GM18873 (cell line): ENCODE measurements around the gene PGAM2.

Experiments
- ATAC-seq: cut with Tn5 transposase; IDR thresholded peaks from one replicate; pipeline ENCODE4 v1.9.1; 2021; ENCODE audit warnings: mild to moderate bottlenecking, moderate library complexity, moderate number of reproducible peaks; ENCODE audit not compliant: unreplicated experiment, low FRiP score

PGAM2 gene

DNA sequence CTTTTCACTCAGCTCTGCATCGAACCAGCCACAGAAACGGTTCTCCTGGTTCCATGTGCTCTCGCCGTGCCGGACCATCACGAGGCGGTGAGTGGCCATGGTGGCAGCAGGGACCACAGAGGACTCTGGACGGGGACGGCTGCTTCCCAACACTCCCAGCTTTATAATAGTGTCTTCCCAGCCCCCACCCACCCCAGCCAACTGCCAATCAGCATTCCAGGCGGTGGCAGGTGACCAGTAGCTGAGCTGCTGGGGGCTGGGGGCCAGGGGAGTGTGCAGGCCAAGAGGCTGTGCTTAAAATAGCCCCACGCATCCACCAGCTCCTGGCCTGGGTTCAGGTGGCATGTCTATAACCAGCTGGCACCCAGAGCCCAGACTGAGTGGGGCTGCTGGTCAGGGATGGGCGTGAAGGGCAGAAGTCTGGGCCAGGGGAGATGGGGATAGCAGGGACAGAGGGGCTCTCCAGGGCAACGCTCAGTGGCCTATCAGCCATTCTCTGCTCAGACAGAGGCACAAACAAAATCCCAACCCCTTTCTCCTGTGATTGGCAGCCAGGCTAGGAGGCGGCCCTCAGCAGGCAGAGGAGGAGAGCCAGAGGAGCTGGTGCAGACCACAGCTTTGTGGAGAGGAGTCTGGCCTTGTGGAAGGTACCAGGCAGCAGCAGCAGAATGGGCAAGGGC lies at the start of gene PGAM2:
Gene PGAM2, minus strand, starts transcription at position 137 of the 680 bp plus-strand sequence. Its CDS starts 38 bp downstream, at position 99.
- ATAC-seq, result no peak

DNA sequence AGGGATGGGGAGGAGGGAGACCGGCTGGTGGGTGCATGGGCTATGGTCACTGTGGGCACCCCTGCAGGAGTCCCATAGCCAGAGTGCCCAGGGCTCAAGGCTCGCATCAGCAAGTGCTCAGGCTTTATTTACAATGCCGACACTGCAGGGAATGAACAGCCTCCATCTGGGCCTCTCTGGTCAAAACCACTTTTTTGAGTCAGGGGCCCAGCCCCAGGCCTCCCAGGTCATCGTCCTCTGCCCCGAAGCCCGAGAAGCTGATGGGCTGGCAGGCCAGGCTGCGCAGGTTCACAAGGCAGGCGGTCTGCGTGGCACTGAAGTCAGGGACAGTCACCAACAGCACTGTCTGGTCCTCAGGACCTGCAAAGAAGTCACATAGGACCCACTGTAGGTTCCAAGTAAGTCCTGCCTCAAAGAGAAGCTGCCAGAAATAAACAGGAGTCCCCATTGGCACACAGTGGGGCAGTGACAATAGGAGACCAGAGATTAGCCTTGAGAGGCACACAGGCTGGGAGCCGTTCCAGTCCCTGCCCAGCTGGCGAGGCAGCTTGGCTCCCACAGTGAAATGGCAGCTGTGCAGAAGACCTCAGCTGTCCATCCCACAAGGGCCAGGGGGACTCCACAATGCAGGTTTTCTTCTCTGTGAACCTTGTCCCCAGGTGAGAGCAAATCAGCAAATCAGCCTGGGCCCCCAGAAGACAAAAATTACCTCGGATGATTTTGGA lies 49.4 kb upstream of the PGAM2 start:
- ATAC-seq, result no peak

- ATAC-seq, result no peak
Measured at GRCh38 chr7:44113764-44114354, 48.5 kb upstream of the PGAM2 start.

- no peak for ATAC-seq
Measured at GRCh38 chr7:44112997-44113763, 47.8 kb upstream of the PGAM2 start.

- ATAC-seq, result no peak
Measured at GRCh38 chr7:44112231-44112996, 47.0 kb upstream of the PGAM2 start.

GRCh38 chr7:44111761-44112160 lies 46.4 kb upstream of the PGAM2 start:
- no peak for ATAC-seq

GRCh38 chr7:44110719-44111635 lies 45.6 kb upstream of the PGAM2 start:
- no peak for ATAC-seq

GRCh38 chr7:44109991-44110390 lies 44.6 kb upstream of the PGAM2 start:
- ATAC-seq, result no peak

DNA sequence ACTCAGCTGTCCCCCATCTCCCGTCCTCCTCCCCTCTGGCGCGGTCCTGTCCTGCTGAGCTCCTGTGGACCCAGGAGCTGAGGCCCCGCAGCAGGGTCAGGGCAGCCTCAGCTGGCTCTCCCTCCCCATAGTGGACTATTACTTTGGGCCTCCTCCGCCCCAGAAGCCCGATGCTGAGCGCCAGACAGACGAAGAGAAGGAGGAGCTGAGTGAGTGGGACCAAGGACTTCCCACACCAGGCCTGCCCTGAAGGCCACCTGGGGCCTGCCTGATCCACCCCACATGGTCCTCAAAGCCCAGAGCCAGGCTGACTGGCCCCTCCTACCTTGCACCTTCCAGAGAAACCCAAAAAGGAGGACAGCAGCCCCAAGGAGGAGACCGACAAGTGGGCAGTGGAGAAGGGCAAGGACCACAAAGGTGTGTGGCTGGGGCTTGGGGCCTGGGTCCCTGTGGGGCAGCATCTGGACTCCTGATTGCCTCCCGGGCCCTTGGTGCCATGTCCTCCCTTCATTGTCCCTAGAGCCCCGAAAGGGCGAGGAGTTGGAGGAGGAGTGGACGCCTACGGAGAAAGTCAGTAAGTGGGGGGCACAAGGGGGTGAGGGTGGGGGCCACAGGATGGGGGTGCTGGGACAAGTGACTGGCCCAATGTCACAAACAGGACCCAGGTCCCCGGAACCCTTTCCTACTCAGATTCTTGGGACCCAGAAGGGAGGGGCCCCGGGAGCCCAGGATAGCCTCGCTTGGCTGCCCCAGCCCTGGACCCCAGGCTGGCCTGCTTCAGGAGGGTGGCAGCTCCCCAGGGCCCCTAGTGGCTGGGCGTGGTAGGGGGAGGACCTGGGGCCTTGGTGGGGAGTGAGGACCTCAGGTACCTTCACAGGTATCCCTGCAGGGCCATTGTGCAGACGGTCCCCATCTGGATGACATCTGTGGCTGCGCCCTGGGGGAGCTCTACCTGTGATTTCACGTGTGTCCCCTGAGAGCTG lies 43.7 kb upstream of the PGAM2 start:
- no peak for ATAC-seq

DNA sequence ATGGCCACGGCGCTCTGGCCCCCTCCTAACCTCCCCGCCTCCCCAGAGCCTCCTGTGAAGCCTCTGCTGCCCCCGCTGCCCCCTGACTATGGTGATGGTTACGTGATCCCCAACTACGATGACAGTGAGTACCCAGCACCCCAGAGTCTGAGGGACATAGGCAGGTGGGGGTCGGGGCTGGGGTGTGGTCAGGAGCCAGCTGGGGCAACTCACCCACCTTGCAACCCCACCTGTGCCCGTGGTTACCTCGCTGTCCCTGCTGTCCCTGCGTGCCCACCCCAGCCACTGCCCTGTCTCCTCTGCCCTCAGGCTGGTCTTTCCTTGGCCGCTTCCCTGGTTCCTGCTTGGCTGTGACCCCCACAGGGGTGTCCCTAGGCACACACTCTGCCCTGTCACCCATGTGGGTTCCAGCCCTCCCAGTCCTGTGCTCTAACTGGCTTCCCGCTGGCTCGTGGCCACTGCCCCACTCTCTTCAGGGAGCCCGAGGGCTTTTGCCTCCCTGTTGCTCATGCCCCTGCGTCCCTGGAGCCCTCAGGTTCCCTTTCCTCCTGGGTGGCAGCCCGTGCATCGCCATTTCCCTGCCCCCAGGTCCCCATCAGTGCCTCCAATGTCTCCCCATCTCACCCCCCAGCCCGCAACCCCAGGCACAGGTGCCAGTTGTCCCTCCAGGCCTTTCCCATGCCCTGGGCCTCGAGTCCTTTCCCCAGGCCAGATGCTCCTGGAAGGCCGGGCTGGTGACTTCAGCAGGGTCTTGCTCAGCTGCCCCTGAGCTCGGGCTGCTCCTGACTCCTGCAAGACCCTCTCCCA lies 42.8 kb upstream of the PGAM2 start:
- no peak for ATAC-seq

- no peak for ATAC-seq
Measured at GRCh38 chr7:44107116-44107960, 42.0 kb upstream of the PGAM2 start.

DNA sequence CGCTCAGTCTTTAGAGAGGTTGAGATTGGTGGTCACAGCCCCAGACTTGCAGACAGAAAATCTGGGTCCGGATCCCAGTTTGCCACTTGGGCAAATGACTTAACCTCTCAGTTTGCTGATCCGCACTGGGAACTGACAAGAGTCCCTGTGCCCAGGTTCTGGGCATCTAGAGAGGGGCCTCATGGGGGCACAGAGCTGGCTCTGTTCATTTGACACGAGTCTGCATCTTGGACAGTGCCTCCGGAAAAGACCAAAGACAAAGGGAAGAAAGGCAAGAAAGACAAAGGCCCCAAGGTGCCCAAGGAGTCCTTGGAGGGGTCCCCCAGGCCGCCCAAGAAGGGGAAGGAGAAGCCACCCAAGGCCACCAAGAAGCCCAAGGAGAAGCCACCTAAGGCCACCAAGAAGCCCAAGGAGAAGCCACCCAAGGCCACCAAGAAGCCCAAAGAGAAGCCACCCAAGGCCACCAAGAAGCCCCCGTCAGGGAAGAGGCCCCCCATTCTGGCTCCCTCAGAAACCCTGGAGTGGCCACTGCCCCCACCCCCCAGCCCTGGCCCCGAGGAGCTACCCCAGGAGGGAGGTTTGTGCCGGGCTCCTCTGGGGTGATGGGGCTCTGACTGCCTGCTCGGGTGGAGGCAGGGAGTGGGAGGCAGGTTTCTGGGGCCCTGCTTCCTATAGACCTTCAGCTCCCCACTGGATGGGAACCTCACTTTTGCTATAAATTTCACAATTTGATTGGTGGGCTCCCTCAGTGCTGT lies 41.1 kb upstream of the PGAM2 start:
- ATAC-seq, result no peak

GRCh38 chr7:44105832-44106231 lies 40.5 kb upstream of the PGAM2 start:
- ATAC-seq, result no peak

DNA sequence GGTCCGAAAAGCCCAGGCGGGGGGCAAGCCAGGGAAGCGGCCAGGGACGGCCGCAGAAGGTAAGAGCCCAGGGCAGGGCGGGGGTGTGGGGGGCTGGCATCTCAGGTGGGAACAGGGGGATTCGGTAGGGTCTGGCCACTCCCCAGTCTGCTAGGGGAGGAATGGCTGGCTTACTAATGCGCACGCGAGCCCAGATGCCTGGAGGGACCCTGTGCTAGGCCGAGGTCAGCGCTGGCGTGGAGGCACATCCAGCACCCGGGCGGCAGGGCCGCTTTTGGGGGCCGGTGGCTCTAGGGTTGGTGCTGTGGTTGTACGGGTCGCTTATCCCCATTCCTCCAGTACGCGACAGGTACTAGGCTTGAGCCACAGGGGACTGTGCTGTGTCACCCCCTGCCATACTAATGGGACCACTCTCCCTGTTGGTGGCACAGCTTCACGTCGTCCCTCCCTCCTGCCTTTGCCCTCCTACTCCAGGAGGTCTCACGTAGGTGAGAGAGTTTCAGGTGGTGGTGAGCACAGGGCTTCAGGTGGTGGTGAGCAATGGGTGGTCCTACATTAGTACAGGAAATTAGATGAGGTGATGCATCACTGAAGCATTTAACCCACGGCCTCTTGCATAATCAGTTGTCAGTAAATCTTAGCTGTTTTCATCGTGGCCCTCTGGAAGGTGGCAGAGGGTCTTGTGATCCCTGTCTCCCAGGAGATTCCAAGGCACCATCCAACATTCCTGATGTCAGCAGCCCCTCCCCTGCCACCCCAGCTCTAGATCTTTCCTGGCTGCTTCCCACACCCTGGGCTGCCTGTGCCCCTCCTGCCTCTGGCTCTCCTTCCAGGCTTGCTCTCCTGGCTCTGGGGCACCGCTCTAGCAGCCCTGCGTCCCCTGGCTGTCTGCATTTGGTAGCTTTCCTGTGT lies 39.7 kb upstream of the PGAM2 start:
- ATAC-seq, result no peak
